Sigmoid colon (tissue), 7 donors: ENCODE results near the gene TACR1. TPM values are rescaled to one million over a fixed set of nuclear protein-coding genes. Genes with fewer than 3 reads are reported as not detected.
"Not testable (repeated sequence)": the region's sequence is repeated elsewhere in the genome, so short reads cannot be mapped to it uniquely, and the experiment has no call there.

Source experiments
- DNase-seq: peaks from one replicate; pipeline ENCODE4 v3.0.0-alpha.2; 2019
- H3K27ac ChIP-seq, 4 donors: fragments of 200-600 bp; sonication (generic); one replicate each; pipeline ENCODE4 v1.5.1; 2016 to 2019; ENCODE audit warnings: mild to moderate bottlenecking in 1 of 4
- H3K27me3 ChIP-seq, 3 donors: fragments of 200-600 bp; sonication (generic); one replicate each; pipeline ENCODE4 v1.5.1; 2019; ENCODE audit warnings: mild to moderate bottlenecking in 1 of 3
- H3K36me3 ChIP-seq, 4 donors: fragments of 200-600 bp; sonication (generic); one replicate each; pipeline ENCODE4 v1.5.1; 2016 to 2019
- H3K4me1 ChIP-seq, 4 donors: fragments of 200-600 bp; sonication (generic); one replicate each; pipeline ENCODE4 v1.5.1; 2017 to 2019
- H3K4me3 ChIP-seq, 4 donors: fragments of 200-600 bp; sonication (generic); one replicate each; pipeline ENCODE4 v1.5.1; 2017 to 2019; ENCODE audit warnings: mild to moderate bottlenecking in 2 of 4, moderate library complexity in 1 of 4
- H3K9me3 ChIP-seq, 4 donors: fragments of 200-600 bp in 3 of 4; sonication (generic) in 3 of 4; one replicate each; pipeline versions ENCODE4 v1.5.1 to v1.6.1; 2013 to 2019
- CTCF ChIP-seq, 4 experiments: fragments of 450-650 bp in 3 of 4; fragments of 200-600 bp in 1 of 4; IDR thresholded peaks; one replicate each; pipeline ENCODE4 v1.5.1; 2016 to 2019; ENCODE audit warnings: antibody characterized with exemption in 4 of 4, mild to moderate bottlenecking in 3 of 4, moderate library complexity in 2 of 4
- EP300 ChIP-seq, 4 donors: sonication (generic); formaldehyde crosslinking; IDR thresholded peaks; one replicate each; pipeline ENCODE4 v1.6.1; 2017; ENCODE audit warnings: antibody characterized with exemption in 4 of 4
- POLR2A ChIP-seq, 2 donors: fragments of 450-650 bp; IDR thresholded peaks; one replicate each; pipeline ENCODE4 v1.6.1; 2016; ENCODE audit warnings: antibody characterized with exemption in 2 of 2, mild to moderate bottlenecking in 2 of 2, moderate library complexity in 2 of 2
- POLR2AphosphoS5 ChIP-seq, 4 donors: sonication (generic); formaldehyde crosslinking; IDR thresholded peaks; one replicate each; pipeline ENCODE4 v1.6.1; 2017; ENCODE audit warnings: antibody characterized with exemption in 4 of 4
- WGBS, 2 donors: extraction: QIAGEN DNeasy Blood & Tissue Kit; methylation state at CpG; one replicate each; pipeline ENCODE4 v1.1.7; 2013; 5-methylcytosine and 5-hydroxymethylcytosine counted together
- intact Hi-C: fragments of 100-400 bp; cut with DNase I; formaldehyde crosslinking; loops from one replicate; pipeline ENCODE4 v1.15.1; 2023
- polyA plus RNA-seq, 3 donors: library from polyadenylated mRNA; stranded (reverse); fragments of 200-250 nt; gene quantifications; one replicate each; pipeline ENCODE4 v1.2.3, GENCODE V29; 2013
- total RNA-seq, 4 donors: library from RNA; depleted of rRNA; stranded (reverse); fragments of >200 nt; gene quantifications; one replicate each; pipeline ENCODE4 v1.1.0, GENCODE V29; 2016
- donor health status: healthy with polysubstance abuse.
- donor health status: Bipolar disorder and iron deficiency.
- donor health status: healthy.

Gene TACR1
- total and polyA plus RNA-seq, 7 donors, result 0.22 to 2.5 (median 0.99) TPM; not detected in 2

GRCh38 chr2:75175456-75175855 is 23.9 kb downstream of the TACR1 start:
- no peak for DNase-seq
- TF ChIP-seq POLR2A (IDR thresholded peaks at IDR 0.05), result no peak
- TF ChIP-seq POLR2AphosphoS5 (IDR thresholded peaks at IDR 0.05), result no peak
- no peak for TF ChIP-seq CTCF (IDR thresholded peaks at IDR 0.05)
- no peak for TF ChIP-seq EP300 (IDR thresholded peaks at IDR 0.05)
- WGBS, 2 donors, result 52 to 74% methylated on average over 3 of the region's 3 CpGs
- Histone ChIP-seq H3K36me3 (no peaks in the 10 kb centered on the region), H3K9me3 (no peaks in the 10 kb centered on the region), H3K27me3 (no peaks in the 10 kb centered on the region), H3K27ac (no peak overlapping the region), H3K4me1 (no peaks in the 10 kb centered on the region), H3K4me3 (no peak overlapping the region)
- intact Hi-C loops, result no loop called here

- no peak for DNase-seq
- H3K4me3 ChIP-seq, result no peak overlapping the region
- no peaks in the 10 kb centered on the region for H3K36me3 ChIP-seq
- H3K9me3 ChIP-seq, result no peaks in the 10 kb centered on the region
- no peak overlapping the region for H3K27ac ChIP-seq
- TF ChIP-seq POLR2AphosphoS5 (IDR thresholded peaks at IDR 0.05) (no peak), POLR2A (IDR thresholded peaks at IDR 0.05) (no peak), EP300 (IDR thresholded peaks at IDR 0.05) (no peak), CTCF (IDR thresholded peaks at IDR 0.05) (no peak)
- intact Hi-C loops, result no loop called here
- WGBS, 2 donors, result 86 to 87% methylated on average over 2 of the region's 2 CpGs
- H3K4me1 ChIP-seq, result no peaks in the 10 kb centered on the region
- H3K27me3 ChIP-seq, result no peaks in the 10 kb centered on the region
Measured at GRCh38 chr2:75174981-75175380, 24.3 kb downstream of the TACR1 start.

- TF ChIP-seq EP300 (IDR thresholded peaks at IDR 0.05) (no peak), CTCF (IDR thresholded peaks at IDR 0.05) (no peak), POLR2A (IDR thresholded peaks at IDR 0.05) (no peak), POLR2AphosphoS5 (IDR thresholded peaks at IDR 0.05) (no peak)
- Histone ChIP-seq H3K27me3 (no peaks in the 10 kb centered on the region), H3K4me1 (no peaks in the 10 kb centered on the region), H3K9me3 (no peaks in the 10 kb centered on the region), H3K27ac (no peak overlapping the region), H3K36me3 (no peaks in the 10 kb centered on the region), H3K4me3 (no peak overlapping the region)
- WGBS, 2 donors, result 80 to 85% methylated on average over 2 of the region's 2 CpGs
- no peak for DNase-seq
- intact Hi-C loops, result no loop called here
Measured at GRCh38 chr2:75174519-75174918, 24.8 kb downstream of the TACR1 start.

GRCh38 chr2:75173740-75174139 is 25.6 kb downstream of the TACR1 start:
- no peak overlapping the region for H3K4me3 ChIP-seq
- DNase-seq, result no peak
- TF ChIP-seq EP300 (IDR thresholded peaks at IDR 0.05), result no peak
- no peak for TF ChIP-seq POLR2AphosphoS5 (IDR thresholded peaks at IDR 0.05)
- TF ChIP-seq CTCF (IDR thresholded peaks at IDR 0.05), result no peak
- TF ChIP-seq POLR2A (IDR thresholded peaks at IDR 0.05), result no peak
- no peaks in the 10 kb centered on the region for H3K4me1 ChIP-seq
- no peaks in the 10 kb centered on the region for H3K9me3 ChIP-seq
- intact Hi-C loops, result no loop called here
- no peak overlapping the region for H3K27ac ChIP-seq
- no peaks in the 10 kb centered on the region for H3K36me3 ChIP-seq
- no peaks in the 10 kb centered on the region for H3K27me3 ChIP-seq

GRCh38 chr2:75171423-75171822 is 27.9 kb downstream of the TACR1 start:
- H3K9me3 ChIP-seq, H3K27ac ChIP-seq, intact Hi-C loops, H3K4me3 ChIP-seq, H3K36me3 ChIP-seq, DNase-seq, H3K4me1 ChIP-seq, H3K27me3 ChIP-seq: not testable (repeated sequence)
- 68 to 90% methylated on average over 5 of the region's 5 CpGs for WGBS, 2 donors
